GM21786 (cell line): Measurements from ENCODE around the gene EIF4E3.

Experiments
- ATAC-seq: cut with Tn5 transposase; IDR thresholded peaks from one replicate; pipeline ENCODE4 v1.9.1; 2021; ENCODE audit not compliant: unreplicated experiment

The EIF4E3 gene

DNA sequence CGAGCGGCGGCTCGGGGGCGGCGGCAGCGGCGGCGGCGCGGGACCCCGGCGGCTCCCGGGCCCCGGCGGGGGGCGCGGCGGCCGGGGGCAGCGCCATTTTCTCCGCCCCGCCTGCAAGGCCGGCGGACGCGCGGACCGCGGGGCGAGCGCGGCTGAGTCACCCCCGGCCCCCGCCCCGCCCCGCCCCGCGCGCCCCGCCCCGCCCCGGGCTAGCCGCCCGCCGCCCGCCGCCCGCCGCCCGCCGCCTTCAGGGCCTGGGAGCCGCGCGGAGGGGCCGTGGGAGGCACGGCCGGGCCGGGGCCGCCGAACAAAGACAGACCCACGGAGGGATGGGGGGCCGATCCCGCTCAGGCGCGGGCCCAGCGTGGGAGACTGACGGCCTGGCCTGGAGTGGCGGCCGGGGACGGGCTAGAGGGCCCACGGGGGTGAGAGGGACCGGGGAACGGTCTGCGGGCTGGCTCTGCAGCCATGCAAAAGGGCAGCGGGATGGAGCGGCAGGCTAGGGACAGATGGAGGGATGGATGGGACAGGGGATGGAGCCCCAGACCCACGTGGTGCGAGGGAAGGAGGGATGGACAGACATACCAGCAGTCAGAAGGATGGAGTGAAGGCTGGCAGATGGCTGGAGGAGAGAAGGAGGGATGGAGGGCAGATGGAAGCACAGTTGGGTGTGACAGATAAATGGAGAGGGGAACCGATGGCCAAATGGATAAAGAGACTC lies at the start of gene EIF4E3:
Gene EIF4E3, minus strand, starts transcription at position 132 of the 721 bp plus-strand sequence. Its CDS starts 35 bp downstream, at position 97.
- no peak for ATAC-seq

DNA sequence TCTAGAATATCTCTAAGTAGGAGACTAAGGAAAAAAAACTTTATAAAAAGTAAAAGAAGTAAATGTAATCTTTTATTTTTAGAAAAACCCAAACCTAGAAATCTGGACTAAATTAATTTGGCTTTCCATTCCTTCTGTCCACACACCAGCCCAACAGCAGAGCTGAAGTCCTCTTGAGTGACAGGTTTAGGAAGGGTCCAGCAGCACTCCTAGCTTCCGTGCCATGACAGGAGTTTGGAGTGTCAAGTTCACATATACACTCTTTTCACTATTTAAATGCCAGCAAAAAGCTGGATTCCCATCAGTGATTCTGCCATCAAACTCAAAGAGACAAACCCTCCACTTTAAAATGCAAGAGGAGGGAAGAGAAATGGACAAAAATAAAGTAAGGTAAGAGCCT lies 46.7 kb upstream of the EIF4E3 start:
- no peak for ATAC-seq

- no peak for ATAC-seq
Measured at GRCh38 chr3:71771126-71771525, 45.9 kb upstream of the EIF4E3 start.

DNA sequence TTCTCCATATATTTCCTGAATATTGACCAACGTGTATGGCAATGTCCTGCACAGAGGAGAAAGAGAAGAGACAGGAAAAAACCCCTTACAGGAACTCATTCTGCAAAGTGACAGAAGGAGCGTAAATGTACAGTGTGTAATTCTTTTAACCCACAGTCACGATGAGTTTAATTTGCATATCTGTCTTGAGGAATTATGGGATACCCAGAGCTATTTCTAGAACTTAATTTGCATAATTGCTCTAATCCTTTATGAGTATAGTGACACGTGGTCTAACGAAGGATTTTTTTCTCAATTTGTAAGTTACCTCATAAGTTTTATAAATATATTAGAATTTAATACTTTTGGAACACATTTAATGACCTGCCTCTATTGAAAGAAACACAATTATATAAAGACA lies 38.2 kb upstream of the EIF4E3 start:
- ATAC-seq = no peak

GRCh38 chr3:71760140-71760539 lies 34.9 kb upstream of the EIF4E3 start:
- ATAC-seq = no peak

- no peak for ATAC-seq
Measured at GRCh38 chr3:71759401-71759800, 34.2 kb upstream of the EIF4E3 start.

DNA sequence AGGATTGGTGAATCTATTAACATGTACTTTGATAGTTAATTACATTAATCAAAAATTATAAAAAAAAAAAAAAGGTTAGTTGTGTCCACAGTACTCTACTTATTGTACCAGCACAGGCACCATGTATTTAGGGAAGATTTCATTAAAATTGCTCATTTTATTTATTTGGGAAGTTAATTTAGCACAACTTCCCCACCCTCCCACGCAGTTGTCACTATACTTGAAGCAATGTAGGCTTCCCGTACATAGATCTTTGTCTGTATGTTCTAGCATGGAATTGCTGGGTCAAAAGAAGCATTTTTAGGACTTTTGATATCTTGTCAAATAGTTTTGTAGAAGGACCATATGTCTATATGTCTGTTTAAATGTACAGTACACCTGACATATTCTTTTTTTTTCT lies 32.9 kb upstream of the EIF4E3 start:
- no peak for ATAC-seq

GRCh38 chr3:71754610-71755253 lies 29.5 kb upstream of the EIF4E3 start:
- no peak for ATAC-seq

DNA sequence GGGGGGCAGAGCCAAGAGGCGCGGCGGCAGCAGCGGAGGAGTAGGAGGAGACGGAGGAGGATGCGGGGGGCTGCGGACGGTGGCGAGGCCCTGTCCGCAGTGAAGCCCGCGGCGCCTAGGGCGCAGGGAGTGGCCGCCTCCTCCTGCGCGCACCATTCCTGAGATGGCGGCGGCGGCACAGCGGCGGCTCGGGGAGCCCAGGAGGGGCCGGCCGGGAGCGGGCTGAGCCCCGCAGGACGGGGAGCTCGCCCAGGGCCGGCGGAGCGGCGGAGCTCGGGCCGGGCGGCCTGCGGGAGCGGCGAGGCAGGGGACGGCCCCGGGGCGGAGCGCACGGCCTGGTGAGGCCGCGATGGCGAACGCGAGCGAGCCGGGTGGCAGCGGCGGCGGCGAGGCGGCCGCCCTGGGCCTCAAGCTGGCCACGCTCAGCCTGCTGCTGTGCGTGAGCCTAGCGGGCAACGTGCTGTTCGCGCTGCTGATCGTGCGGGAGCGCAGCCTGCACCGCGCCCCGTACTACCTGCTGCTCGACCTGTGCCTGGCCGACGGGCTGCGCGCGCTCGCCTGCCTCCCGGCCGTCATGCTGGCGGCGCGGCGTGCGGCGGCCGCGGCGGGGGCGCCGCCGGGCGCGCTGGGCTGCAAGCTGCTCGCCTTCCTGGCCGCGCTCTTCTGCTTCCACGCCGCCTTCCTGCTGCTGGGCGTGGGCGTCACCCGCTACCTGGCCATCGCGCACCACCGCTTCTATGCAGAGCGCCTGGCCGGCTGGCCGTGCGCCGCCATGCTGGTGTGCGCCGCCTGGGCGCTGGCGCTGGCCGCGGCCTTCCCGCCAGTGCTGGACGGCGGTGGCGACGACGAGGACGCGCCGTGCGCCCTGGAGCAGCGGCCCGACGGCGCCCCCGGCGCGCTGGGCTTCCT lies 28.8 kb upstream of the EIF4E3 start, which contains the start of gene GPR27:
Gene GPR27, plus strand, starts transcription at position 155 of the 909 bp plus-strand sequence. Its CDS starts 195 bp downstream, at position 350.
- no peak for ATAC-seq

DNA sequence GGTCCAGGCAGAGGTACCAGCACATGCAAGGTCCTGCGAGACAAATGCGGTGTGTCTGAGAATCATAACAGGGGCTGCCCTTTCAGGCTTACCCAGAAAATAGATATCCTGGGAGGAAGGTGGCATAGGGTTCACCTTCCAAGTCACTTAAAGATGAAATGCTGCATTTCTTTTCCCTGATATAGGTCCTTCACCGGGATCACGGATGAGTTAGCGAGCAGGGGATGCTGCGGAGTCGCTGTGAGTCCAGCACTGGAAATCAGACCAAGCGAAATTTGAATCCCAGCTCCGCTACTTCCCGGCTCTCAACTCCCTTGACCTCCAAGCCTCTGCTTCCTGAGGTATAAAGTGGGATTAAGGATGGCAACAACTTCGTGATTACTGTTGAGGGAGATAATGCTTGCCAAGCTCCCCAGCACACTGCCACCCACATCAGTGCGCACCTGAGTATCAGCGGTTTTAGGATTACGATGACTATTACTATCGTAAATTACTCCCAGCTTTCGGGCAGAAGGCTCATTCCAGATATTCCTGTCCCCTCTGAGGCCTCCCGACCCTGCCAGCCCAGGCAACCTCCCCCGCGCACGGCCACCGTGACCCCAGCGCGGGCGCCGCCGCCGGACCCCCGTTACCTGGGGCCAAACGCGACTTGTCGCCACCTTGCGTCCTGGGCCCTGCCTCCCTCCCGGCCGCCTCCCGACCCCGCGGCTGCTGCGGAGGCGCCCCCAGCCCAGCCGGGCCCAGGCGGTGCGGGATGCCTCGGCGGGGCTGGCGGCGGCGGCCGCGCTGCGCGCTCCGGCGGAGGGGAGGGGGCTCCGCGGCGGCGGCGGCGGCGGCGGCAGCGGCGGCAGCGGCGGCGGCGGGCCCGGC lies 27.9 kb upstream of the EIF4E3 start:
- no peak for ATAC-seq

GRCh38 chr3:71751602-71752001 lies 26.4 kb upstream of the EIF4E3 start:
- no peak for ATAC-seq

DNA sequence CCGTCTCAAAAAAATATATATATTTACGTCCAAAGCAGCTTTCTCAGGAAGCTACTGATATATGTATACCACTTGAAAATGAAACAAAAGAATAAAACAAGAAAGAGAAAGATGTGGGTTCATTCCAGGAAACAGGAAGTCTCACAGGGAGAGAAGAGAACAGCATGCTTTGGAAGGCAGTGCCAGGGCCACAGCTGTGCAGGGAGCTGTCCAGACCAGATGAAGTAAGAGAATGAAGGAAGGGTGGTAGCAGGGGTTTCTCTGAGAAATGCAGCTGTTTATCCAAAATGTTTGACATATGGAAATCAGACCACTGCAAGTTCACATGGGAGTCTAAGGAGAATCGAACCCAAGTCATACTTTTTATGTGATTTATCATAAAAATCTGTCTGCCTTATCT lies 19.5 kb upstream of the EIF4E3 start:
- ATAC-seq = no peak

GRCh38 chr3:71742621-71743020 lies 17.4 kb upstream of the EIF4E3 start:
- ATAC-seq = no peak

DNA sequence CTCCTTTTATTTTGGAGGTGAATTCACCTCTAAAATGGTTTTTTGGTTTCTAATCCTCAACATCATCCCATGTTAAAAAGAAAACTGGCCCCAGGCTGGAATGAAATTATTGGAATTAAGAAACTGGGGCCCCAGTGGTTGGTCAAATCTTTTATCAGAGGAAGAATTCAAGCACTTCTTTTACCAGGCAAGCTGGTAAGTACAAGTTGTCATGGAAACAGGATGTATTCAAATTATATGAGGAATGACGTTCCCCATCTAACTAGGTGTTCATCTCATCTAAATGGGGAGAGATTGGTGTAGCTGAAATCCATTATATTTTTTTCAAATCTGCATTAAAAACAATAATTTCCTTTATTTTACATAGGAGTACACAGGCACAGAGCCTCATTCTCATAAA lies 9.7 kb upstream of the EIF4E3 start:
- ATAC-seq = no peak

DNA sequence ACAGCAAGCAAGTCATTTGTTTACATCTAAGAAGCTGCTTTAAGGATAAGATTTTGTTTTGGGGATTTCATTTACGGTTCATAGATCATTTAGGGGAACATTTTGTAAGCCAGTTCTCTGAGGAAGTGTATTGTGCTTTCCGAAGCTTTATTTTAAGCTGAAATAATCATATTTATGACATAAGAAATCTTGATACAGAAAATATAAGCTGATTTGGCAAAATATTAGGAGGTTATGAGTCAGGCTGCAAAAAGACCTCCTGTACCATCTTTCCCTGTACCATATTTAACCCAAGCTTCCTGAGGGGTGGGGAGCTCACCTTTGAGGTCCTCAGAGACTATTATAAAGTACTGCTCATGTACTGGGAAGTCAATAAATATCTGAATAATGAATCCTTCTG lies 8.1 kb upstream of the EIF4E3 start:
- no peak for ATAC-seq

DNA sequence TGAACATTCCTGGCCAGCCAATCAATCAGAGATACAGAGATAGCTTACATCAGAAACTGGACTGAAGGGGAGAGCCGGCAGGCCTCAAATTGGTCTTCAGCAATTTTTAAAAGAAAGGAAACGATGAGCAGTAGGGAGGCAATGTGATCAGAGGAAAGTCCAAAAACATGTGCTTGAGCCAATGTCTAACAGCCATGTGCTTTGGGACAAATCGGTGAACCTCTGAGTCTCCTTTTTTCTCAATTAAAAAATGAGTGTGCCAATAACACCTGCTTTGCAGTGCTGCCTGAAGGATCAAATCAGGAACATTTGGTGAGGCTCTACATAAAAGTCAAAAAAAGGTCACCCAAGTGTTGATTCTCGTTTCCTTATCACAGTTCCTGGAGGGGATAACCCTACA lies 7.4 kb upstream of the EIF4E3 start:
- ATAC-seq = no peak

DNA sequence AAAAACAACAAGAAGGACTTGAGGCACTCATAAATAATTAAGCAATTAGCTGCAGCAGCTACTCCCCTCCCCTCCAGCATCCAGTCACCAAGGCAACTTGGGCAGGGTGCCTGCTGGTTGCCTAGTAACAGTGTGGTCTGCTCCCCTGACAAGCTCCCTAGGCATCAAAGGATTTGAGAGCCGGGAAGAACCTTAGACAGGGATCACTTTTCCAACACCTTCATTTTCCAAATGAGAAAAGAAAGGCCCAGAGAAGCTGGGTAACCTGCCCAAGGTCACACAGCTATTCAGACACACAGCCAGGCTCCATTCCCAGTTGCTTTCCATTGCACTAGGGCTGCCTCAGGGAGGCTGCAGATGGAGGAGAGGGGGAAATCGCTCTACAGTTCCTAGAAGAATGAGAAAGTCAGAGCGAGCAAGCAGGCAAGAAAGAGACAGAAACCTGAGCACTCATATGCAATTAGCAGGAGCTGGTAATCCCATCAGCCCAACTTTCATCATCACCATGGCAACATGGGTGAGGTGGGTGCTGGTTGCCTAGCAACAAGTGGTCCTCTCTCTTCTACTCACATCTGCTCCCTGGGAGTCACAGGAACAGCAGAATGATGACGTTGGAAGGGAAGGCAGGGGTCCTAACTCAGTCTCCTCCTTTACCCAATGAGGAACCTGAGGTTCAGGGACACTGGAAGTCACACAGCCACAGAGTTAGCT lies 3.6 kb upstream of the EIF4E3 start:
- ATAC-seq = no peak

GRCh38 chr3:71726146-71726545 lies 944 bp upstream of the EIF4E3 start:
- no peak for ATAC-seq

DNA sequence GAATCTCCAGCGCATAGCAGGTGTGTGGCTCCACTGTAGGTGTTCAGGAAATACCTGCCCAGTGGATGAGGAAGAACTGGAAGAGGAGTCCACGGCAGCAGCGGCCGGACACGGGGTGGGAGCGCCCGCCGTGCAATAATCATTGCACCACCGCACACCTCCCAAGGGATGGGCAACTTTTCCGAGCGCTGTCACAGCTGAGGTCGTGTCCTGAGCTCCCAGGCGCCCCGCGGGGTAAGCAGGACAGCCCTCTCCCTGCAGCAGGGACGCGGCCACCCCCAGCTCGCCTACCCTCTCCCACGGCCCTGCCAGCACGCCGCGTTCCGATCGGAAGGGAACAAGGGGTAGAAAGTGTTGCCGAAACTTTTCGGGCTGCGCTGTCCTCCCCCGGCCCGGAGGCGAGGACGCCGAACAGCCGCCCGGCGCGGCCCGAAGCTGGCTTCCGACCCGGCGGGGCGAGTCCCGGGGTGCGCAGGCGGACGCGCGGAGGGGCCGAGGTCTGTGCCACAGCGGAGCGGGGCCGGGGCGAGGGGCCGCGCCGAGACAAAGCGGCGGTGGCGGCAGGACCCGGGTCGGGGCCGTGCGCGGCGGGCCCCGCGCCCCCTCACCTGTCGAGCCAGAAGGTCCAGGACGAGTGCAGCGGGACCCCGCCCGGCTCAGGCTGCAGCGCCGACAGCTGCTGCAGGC lies 475 bp downstream of the EIF4E3 start:
- no peak for ATAC-seq

GRCh38 chr3:71724171-71724453 lies 1.1 kb downstream of the EIF4E3 start:
- no peak for ATAC-seq
